ENCODE data around the gene IL22RA1. TPM values are rescaled to one million over a fixed set of nuclear protein-coding genes. Genes with fewer than 3 reads are reported as not detected.

Gene IL22RA1
- polyA plus RNA-seq, 2 of the 4 experiments (the other 2 are of a cell fraction) = 1.5 to 1.7 TPM

GRCh38 chr1:24089743-24090555, 53.0 kb downstream of the IL22RA1 start:
- ChIA-PET POLR2A (no interaction called here), CTCF (interaction anchor here (1.1 to 1.6 kb wide), 5 partner anchors 13 to 325 kb away, joined by 3 to 5 read pairs (median 4); partner anchors contain the start of gene NIPAL3)
- Histone ChIP-seq H3K4me3 (no peak overlapping the region), H3K4me2 (no peak overlapping the region), H3K4me1 (no peaks in the 10 kb centered on the region), H3K27ac (no peak overlapping the region), H3K9me3 (no peaks in the 10 kb centered on the region)
- TF ChIP-seq MYC (IDR thresholded peaks at IDR 0.05; ENCODE audit: borderline replicate concordance, low read length) (no peak), CBX2 (IDR thresholded peaks at IDR 0.05; ENCODE audit: borderline replicate concordance, low read depth) (no peak), RFX5 (IDR thresholded peaks at IDR 0.05) (no peak), USF2 (IDR thresholded peaks at IDR 0.05) (no peak), HEYL (CRISPR knock-in tag; IDR thresholded peaks at IDR 0.05) (no peak), RCOR1 (IDR thresholded peaks at IDR 0.05; ENCODE audit: low read depth, low read length) (no peak), HES2 (IDR thresholded peaks at IDR 0.05) (no peak), JUNB (IDR thresholded peaks at IDR 0.05) (no peak), ZC3H11A (IDR thresholded peaks at IDR 0.05) (no peak), CTCF (IDR thresholded peaks at IDR 0.05) (no peak), TP53 (CRISPR knock-in tag; IDR thresholded peaks at IDR 0.05) (no peak), ATOH8 (CRISPR knock-in tag; IDR thresholded peaks at IDR 0.05; ENCODE audit: low read depth) (no peak), REST (IDR thresholded peaks at IDR 0.05) (no peak), HMGXB4 (CRISPR knock-in tag; IDR thresholded peaks at IDR 0.05; ENCODE audit: borderline replicate concordance) (no peak), CHD4 (IDR thresholded peaks at IDR 0.05; ENCODE audit: borderline replicate concordance) (no peak), CHD2 (IDR thresholded peaks at IDR 0.05; ENCODE audit: low read length, partially characterized antibody) (no peak)
- WGBS (ENCODE audit: missing lambda C conversion rate) = 86% methylated on average over 8 of the region's 14 CpGs
- FAIRE-seq (no peak), ATAC-seq (no peak), DNase-seq (ENCODE audit: low read depth in 1 of 2, low spot score in 1 of 2) (no peak)

Data from A549 (cell line).